GM18498 (cell line): ENCODE measurements around the gene IGF1R.

Experiments used
- ATAC-seq: cut with Tn5 transposase; IDR thresholded peaks from one replicate; pipeline ENCODE4 v1.9.1; 2021; ENCODE audit warnings: mild to moderate bottlenecking, moderate library complexity; ENCODE audit not compliant: unreplicated experiment

Gene IGF1R

DNA sequence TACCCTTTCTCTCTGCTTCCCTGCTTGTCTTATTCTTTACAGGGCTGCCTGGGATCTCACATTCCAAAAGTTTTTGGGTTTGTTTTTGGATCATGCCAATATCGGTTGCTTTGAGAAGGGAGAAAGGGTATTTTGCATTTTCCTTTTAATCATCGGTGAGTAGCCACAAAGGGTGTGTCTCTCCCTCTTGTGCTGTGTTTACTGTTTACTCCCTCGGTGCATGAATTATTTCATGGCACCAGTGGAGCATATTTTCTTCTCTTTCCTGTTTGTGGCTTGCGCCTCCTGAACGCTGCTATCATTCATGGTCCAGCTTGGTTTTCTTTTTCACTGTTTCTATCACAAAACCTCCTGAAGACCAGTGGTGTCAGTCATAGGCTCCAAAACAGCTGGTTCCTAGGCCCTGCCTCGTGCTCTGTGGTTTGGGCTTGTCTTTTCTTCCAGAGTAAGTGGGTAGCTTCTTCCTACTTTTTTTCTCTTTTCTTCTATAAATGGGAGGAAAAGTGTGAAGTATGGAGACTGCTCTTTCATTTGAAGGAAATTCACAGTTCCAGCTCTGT is 54.9 kb downstream of the IGF1R start:
- ATAC-seq: no peak

DNA sequence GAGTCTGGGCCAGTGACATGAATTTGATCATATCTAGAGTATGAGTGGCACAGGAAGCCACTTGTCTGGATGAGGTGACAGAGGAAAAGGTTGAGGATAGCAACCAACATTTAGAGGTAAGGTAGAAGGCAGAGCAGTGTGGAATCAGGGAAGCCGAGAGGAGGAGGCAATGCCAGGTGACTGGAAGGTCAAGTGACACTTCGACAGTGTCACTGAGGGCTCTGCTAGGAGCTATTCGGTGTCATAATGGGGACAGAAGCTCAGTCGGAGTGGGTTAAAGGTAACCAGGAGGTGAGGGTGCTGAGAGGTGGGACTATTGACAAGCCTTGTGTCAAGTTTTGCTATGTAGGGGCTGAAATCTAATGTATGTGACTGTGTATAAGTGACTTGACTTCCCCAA is 56.7 kb downstream of the IGF1R start:
- no peak for ATAC-seq

- no peak for ATAC-seq
Measured at GRCh38 chr15:98706387-98706786, 58.0 kb downstream of the IGF1R start.

DNA sequence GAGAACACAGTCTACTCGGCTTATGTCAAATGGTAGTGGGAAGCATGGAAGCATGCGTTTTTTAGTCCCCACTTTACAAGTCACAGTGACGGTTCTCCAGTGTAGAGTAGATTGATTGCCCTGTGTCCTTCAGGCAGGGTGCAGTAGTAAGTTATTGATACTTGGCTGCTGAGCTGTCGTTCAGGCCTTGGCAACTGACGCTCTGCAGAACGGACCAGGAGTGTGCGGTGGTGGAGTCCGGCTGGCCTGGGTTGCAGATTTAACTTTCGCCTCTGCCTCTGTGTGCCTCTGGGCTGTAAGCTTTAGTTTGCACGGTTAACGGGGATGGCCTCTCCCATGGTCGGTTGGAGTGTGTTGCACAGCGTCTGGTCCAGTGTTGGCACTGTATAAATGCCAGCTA is 58.6 kb downstream of the IGF1R start:
- ATAC-seq: no peak

DNA sequence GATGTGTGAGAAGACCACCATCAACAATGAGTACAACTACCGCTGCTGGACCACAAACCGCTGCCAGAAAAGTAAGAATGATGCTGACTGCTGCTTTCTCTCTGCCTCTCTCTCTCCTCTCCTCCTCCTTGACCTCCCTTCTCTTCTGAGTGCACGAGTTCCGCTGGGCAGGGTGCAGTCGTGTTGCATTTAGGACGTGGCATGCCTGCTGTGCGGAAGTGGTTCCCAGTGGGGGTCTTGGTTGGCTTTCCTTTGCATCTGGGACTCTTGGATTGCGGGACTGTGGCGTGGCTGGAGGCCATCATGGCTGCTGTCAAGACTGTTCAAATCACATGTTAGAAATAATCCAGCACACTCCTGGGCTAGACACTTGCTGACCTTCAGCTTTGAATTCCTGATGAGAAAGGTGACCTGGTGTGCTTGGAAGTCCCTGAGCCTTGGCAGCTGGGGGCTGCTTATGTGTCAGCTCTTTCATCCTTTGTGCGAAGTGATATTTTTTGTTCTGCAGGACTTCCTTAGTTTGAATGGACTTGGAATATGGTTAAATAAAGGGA is 59.8 kb downstream of the IGF1R start:
- no peak for ATAC-seq

DNA sequence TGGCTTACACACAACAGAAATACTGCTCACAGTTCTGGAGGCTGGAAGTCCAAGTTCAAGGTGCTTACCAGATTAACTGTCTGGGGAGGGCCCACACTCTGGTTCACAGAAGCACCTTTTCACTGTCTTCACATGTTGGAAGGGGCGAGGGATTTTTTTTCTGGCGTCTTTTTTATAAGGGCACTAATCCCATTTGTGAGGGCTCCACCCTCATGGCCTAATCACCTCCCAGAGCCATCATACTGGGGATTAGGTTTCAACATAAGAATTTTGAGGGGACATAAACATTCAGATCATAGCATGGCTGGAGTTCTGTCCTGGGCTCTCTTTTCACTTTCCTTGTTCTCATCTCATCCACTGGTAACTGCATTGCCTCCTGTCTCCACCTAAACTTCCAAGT is 63.5 kb downstream of the IGF1R start:
- no peak for ATAC-seq

DNA sequence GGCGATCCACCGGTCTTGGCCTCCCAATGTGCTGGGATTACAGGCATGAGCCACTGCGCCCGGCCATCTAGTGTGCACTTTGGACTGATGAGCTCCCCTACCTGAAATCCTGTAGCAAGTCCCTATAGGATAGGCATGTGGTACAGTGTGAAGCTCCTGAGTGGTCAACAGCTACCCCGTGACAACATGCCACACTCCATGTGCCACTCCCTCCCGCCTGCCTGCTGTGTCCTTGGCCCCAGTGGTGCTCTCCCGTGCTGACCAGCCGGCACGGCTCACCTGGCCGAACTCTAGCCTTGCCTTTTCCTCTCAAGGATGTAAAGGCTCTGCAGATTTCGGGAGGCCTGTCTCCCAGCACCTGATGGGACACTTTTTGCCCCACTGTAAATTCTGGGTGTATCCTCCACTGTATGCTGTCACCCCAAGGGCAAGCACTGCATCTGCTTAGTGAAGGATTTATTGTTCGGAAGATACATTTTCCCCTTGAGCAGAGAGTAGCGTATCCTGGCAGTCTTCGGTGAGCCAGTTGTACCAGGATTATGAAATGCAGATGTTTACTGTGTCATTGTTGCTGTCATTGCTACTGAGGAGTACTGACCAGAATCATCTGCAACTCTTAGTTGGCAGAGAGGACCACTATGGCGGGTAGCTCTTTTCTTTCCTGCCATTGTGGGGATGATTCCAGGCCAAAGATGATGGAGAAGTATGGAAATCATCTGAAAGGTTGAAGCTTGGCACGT is 64.7 kb downstream of the IGF1R start:
- ATAC-seq: no peak

GRCh38 chr15:98713585-98714001 is 65.3 kb downstream of the IGF1R start:
- ATAC-seq: no peak

- ATAC-seq: no peak
Measured at GRCh38 chr15:98714922-98715321, 66.6 kb downstream of the IGF1R start.

DNA sequence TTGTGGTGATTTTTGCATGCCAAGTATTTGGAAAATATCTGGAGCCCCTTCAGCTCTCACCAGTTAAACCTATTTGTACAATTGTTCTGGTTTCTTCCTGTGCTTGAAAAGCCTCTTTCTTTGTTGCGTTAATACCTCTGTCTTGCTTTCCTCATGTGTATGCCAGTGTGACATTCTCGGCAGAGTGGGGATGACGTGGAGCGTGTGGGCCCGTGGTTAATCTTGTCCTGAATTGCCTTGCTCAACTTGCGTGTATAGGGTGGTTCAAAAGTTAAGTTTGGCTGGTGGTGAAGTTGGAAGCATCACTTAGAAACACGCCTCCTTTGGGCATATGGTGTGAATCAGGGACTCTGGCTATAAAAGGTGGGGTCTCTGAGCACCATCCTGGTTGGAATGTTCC is 67.1 kb downstream of the IGF1R start:
- ATAC-seq: no peak

DNA sequence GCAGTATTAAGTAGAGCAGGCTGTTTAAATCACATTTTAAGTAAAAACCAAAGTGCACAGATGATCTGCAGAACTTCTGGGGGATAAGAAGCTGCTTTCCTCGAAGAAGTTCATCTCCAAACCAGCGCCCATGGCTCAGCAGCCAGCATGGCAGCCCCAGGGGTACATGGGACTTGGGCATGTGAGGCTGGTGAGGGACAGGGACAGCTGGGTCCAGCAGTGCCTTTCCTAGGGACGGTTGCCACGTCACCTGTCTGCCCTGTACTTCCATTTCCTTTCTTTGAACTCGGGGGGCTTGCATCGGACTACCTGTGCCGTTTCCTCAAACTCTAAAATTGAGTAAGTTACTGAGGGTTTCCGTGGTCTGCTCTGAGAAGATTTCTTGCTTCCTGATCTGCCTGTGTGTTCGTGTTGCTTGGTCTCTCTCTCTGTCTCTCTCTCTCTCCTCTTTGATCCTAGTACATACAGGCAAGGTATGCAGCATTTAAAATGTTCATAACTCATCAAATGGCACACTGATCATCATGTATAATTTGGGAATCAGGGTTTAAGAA is 67.6 kb downstream of the IGF1R start:
- ATAC-seq: no peak

DNA sequence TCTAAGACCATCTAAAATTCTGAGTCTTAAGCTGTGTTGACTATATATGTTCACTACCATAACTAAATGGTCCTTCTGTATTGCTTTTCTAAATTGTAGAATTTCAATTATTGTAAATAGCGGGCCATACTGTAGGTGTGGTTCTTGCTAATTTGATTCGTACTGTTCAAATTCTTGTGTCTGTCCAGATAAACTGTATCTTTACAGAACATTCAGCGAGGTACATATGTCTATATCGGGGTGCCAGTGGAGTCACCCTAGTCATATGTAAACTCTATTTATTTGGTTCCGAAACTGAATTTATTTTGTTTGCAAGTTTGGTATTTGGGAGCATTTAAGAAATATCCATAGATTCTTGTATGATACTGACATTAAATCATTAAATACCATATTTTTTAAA is 69.0 kb downstream of the IGF1R start:
- no peak for ATAC-seq

DNA sequence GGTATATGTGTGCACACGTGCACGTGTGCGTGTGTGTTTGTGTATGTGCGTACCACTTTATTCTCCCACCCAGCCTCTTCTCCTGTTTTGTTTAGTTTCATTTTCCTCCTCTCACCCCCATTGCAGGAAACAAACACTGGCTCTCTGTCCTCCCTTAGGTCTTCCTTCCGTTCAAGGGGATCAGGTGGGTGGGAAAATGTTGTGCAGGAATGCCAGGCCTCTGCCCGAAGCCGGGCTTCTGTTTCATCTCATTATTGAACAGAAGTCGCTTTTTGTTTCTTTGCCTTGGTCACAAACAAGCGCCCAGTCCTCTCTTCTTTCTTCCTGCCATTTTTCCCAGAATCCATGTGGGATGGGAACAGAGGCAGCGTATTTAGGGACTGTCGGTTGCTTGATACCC is 69.6 kb downstream of the IGF1R start:
- no peak for ATAC-seq

DNA sequence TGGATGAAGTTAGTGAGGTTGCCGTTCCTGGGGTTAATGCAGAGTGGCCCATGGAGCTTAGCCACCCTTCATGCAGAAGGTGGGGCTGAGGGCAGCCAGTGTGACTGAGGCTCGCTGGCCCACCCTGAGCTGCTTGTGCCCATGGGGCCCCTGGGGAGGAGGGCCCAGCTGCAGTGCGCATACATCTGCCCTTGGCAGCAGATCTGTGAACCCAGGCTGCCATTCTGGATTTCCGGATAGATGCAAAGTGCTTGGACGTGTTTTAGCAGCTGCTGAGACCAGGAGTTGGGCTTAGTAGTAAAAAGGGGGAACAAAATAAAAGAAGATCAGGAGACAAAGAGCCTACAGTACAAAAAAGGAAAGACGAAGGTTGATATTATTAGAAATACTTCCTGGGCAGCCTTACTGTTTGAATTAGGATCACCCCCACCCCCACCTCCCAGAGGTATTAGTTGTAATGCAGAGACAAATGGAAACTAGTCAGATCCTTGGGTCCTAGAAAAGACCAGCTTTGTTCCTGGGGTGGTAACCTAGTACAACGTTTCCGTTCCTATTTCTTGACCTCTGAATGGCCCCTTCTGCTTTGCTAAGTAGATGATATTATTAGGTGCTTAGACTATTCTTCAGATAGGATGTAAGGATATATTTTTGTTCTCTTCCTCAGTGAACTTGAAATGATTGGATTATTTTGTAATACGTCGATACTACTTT is 70.2 kb downstream of the IGF1R start:
- ATAC-seq: no peak

- no peak for ATAC-seq
Measured at GRCh38 chr15:98719137-98719740, 70.9 kb downstream of the IGF1R start.

DNA sequence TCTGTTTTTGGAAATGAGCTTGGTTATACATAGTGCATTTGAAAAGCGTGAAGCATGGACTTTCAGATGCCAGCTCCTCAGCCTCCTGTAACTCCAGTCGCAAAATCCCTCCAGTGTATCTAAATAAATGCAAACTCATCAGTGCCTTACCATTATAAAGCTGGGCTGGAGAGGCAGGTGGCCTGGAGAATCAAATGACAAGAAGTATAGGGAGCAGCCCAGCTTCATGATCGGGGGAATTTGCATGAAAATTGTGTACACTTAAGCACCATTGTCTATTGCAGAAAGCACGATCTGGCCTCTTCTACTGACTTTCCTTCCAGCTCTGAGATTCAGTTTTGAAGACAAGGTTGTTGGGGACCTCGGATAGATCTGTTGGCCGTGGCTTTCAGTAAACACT is 71.7 kb downstream of the IGF1R start:
- no peak for ATAC-seq

DNA sequence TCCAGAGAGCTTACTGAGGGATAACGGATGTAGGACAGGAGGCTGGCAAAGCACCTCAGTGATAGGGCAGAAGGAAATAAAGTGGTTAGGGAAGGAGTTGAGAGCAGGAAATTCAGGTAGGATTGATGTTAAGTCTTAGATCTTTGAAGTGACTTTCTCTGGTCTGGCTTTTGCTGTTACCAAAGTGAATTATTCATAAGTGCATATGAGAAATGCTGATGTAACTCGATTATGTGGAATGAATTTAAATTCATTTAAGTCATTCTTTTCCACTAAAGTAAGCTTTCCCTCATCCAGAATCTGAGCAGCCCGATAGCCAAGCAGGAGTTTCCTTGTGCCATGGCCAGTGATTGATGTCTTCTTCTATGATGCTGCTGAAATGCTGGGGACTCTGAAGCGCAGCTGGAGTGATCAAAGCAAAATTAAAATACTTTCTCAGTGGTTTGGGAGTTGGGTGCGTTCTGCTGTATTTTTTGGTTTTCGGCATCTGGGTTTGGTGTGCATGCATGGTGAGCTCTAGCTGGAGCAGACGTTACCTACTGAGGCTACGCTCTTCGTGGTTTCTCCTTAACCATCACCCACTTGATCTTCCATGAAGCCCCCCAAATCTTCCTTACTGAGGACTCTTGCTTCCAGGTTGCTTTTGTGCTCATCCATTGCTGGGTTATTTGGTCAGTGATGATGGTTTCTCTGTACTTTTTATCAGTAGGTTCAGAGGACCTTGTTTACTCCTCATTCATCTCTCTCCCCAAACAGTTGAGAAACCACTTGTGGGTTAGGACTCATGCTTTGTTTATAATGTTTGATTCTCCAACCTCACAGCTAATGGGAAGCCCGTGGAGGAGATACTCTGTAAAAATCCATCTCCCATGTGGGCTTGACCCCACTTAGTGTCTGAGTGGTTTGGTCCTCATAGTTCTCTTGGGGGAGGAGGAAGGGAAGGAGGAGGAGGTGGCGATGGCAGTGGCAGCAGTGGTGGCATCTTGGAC is 72.5 kb downstream of the IGF1R start:
- ATAC-seq: no peak

GRCh38 chr15:98722209-98722608 is 73.9 kb downstream of the IGF1R start:
- no peak for ATAC-seq

DNA sequence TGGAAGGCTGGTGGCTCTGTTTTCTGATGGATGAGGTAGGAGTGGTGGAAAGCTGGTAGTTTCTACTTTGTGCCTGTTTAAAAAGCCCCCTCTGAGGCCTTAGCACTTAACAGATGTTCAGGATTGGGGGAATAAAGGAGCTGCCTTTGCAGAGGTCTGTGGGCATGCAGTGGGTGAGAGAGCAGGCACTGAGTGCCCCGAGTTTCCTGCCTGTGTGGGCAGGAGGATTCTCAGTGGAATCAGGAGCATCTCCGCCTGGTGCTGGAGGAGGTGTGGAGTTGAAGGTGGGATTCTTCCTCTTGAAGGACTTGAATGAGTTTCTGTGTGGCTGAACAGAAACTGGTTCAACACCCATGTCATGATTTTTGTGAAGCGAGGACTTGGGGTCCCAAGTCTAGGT is 74.3 kb downstream of the IGF1R start:
- ATAC-seq: no peak

DNA sequence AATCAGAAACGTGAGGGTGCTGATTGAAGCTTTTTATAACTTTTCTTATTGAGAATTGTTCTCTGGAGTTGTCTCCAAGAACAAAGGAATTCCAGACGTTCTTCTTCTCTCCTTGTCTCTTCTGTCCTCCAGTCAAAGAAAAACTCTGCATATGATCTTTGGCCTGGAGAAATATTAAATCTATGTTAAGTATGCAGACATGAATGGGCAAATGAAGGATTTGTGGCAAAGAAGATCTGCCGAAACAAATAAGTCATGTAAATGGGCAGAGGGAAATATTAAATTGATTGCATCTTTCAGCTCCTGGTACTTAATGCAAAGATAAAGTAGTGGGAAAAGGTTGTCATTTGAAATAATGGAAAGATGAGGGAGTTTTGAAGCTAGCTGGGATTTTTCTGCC is 74.9 kb downstream of the IGF1R start:
- no peak for ATAC-seq
